Body of pancreas (tissue), 4 donors: ENCODE results near the gene COQ4. TPM values are rescaled to one million over a fixed set of nuclear protein-coding genes. Genes with fewer than 3 reads are reported as not detected.

Experiments
- ATAC-seq: fragments of 150-250 bp; one replicate; pipeline ENCODE4 v1.9.1; 2016
- DNase-seq, 4 donors: peaks; one replicate each; pipeline ENCODE4 v3.0.0-alpha.2; 2019
- H3K27ac ChIP-seq, 4 donors: fragments of 200-600 bp; sonication (generic); 1 replicate in 3 of 4; 2 replicates in 1 of 4; pipeline versions ENCODE4 v1.5.1 to v1.6.1; 2016 to 2019; ENCODE audit warnings: mild to moderate bottlenecking in 1 of 4, mixed read lengths in 1 of 4, moderate library complexity in 1 of 4
- H3K27me3 ChIP-seq, 2 donors: fragments of 200-600 bp; sonication (generic); one replicate each; pipeline ENCODE4 v1.6.0; 2016; ENCODE audit warnings: mild to moderate bottlenecking in 1 of 2
- H3K36me3 ChIP-seq, 2 donors: fragments of 200-600 bp; sonication (generic); replicated peaks in 1 of 2; 2 replicates each; pipeline ENCODE4 v1.5.1; 2016; ENCODE audit warnings: low read depth in 2 of 2; ENCODE audit not compliant: insufficient read depth in 1 of 2
- H3K4me1 ChIP-seq: fragments of 200-600 bp; sonication (generic); one replicate; pipeline ENCODE4 v1.6.0; 2016
- H3K4me3 ChIP-seq, 2 donors: fragments of 200-600 bp; sonication (generic); 1 replicate in 1 of 2; 2 replicates in 1 of 2; pipeline ENCODE4 v1.5.1; 2016 to 2019
- H3K9me3 ChIP-seq, 3 donors: fragments of 200-600 bp; sonication (generic); 1 replicate in 2 of 3; 2 replicates in 1 of 3; pipeline ENCODE4 v1.5.1; 2016
- CTCF ChIP-seq, 7 experiments: fragments of 450-650 bp in 4 of 7; fragments of 200-600 bp in 3 of 7; sonication (generic) in 3 of 7; IDR thresholded peaks; one replicate each; pipeline ENCODE4 v1.5.1; 2016 to 2019; ENCODE audit warnings: antibody characterized with exemption in 7 of 7
- POLR2A ChIP-seq, 3 donors: fragments of 450-650 bp; IDR thresholded peaks; one replicate each; pipeline ENCODE4 v1.6.1; 2016; ENCODE audit warnings: antibody characterized with exemption in 3 of 3, mild to moderate bottlenecking in 2 of 3
- WGBS, 2 donors: methylation state at CpG; one replicate each; pipeline ENCODE4 v1.1.5; 2017; 5-methylcytosine and 5-hydroxymethylcytosine counted together
- intact Hi-C: fragments of 100-400 bp; cut with DNase I; formaldehyde crosslinking; loops from one replicate; pipeline ENCODE4 v1.15.1; 2023
- total RNA-seq, 2 donors: library from RNA; depleted of rRNA; stranded (reverse); fragments of >200 nt; gene quantifications; one replicate each; pipeline ENCODE4 v1.1.0, GENCODE V29; 2016

The COQ4 gene
- total RNA-seq, 2 donors from 2014 or later: 37.4 to 89.7 TPM

GRCh38 chr9:128310461-128310860 lies 12.2 kb upstream of the COQ4 start:
- intact Hi-C loops: no loop called here
- Histone ChIP-seq H3K9me3 (no peaks in the 10 kb centered on the region), H3K27ac (no peak overlapping the region), H3K4me1 (no peaks in the 10 kb centered on the region), H3K4me3 (no peak overlapping the region), H3K27me3 (no peaks in the 10 kb centered on the region), H3K36me3 (peaks cover 0 to 14% of the 10 kb centered on the region in 2 donors)
- WGBS, 2 donors: 82 to 99% methylated on average over 3 to 10 of the region's 10 CpGs
- ATAC-seq (no peak), DNase-seq (no peak)
- TF ChIP-seq CTCF (IDR thresholded peaks at IDR 0.05) (no peak), POLR2A (IDR thresholded peaks at IDR 0.05) (no peak)

DNA sequence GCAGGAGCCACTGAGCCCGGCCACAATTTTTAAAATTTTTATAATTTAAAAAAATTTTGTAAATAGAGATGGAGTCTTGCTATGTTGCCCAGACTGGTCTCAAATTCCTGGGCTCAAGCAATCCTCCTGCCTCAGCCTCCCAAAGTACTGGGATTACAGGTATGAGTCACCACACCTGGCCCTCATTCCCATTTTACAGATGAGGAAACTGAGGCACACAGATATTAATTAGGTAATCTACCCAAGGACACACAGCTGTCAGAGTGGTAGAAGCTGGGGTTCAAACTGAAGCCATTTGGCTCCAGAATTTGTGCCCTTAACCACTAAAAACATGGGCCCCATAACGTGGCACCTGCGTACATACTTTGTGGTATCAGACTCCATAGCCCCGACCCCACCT lies 7.9 kb upstream of the COQ4 start:
- TF ChIP-seq CTCF (IDR thresholded peaks at IDR 0.05) (no peak), POLR2A (IDR thresholded peaks at IDR 0.05) (no peak)
- Histone ChIP-seq H3K9me3 (no peaks in the 10 kb centered on the region), H3K36me3 (peaks cover 0 to 28% of the 10 kb centered on the region in 2 donors), H3K27ac (no peak overlapping the region), H3K4me1 (no peaks in the 10 kb centered on the region), H3K4me3 (no peak overlapping the region), H3K27me3 (no peaks in the 10 kb centered on the region)
- WGBS, 2 donors: 82 to 98% methylated on average over 4 of the region's 4 CpGs
- ATAC-seq (no peak), DNase-seq (no peak)
- intact Hi-C loops: no loop called here

DNA sequence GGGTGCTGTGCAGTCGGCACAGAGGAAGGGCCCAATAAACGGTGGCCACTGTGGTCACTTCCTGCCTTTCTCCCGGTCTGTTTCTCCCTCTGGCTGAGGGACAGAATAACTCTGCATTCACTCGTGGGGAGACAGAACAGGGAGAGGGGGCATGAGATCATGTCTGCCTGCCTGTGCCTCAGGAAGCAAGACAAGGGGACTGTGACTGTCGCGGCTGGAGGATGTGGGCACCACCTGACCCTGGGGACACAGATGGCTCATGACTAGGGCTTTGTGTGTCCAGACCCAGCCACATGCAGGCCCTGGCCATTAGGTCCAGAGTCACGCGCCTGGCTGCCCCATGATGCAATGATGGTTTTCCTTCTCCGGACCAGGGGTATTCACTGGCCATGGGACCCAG lies 6.2 kb upstream of the COQ4 start:
- Histone ChIP-seq H3K4me3 (no peak overlapping the region), H3K27me3 (no peaks in the 10 kb centered on the region), H3K4me1 (peaks cover 4% of the 10 kb centered on the region), H3K36me3 (peaks cover 0 to 17% of the 10 kb centered on the region in 2 donors), H3K27ac (no peak overlapping the region), H3K9me3 (no peaks in the 10 kb centered on the region)
- intact Hi-C loops: no loop called here
- 82 to 83% methylated on average over 9 of the region's 9 CpGs for WGBS, 2 donors
- TF ChIP-seq POLR2A (IDR thresholded peaks at IDR 0.05) (no peak), CTCF (IDR thresholded peaks at IDR 0.05) (no peak)
- no peak for ATAC-seq
- DNase-seq: no peak

DNA sequence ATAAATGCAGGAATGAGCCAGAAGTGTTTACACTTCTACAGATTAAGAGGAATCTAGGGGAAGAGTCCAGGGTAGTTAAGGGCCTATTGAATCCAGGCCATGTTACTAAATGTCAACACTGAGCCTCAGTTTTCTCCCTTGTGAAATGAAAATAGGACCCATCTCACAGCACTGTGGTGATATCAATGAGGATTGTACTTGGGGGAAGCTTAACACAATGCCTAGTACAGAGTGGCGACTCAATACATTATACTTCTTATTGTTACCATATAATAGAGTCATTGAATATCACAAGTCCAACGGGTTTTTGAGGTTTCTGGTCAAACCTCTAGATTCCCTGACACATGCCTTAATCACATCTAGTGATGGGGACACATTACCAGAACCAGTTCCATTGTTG lies 5.0 kb upstream of the COQ4 start:
- DNase-seq (no peak), ATAC-seq (no peak)
- H3K27me3 ChIP-seq: no peaks in the 10 kb centered on the region
- TF ChIP-seq POLR2A (IDR thresholded peaks at IDR 0.05) (no peak), CTCF (IDR thresholded peaks at IDR 0.05) (no peak)
- H3K36me3 ChIP-seq: peaks cover 0 to 16% of the 10 kb centered on the region in 2 donors
- H3K27ac ChIP-seq: no peak overlapping the region
- 60 to 92% methylated on average over 2 of the region's 2 CpGs for WGBS, 2 donors
- intact Hi-C loops: no loop called here
- H3K4me1 ChIP-seq: peaks cover 8% of the 10 kb centered on the region
- H3K4me3 ChIP-seq: no peak overlapping the region
- no peaks in the 10 kb centered on the region for H3K9me3 ChIP-seq

- no peak overlapping the region for H3K27ac ChIP-seq
Observed at GRCh38 chr9:128321343-128321742, 1.3 kb upstream of the COQ4 start.

More at GRCh38 chr9:128321343-128321742, 1.3 kb upstream of the COQ4 start:
- Histone ChIP-seq H3K9me3 (no peaks in the 10 kb centered on the region), H3K4me1 (peaks cover 24% of the 10 kb centered on the region), H3K36me3 (peaks cover 0 to 17% of the 10 kb centered on the region in 2 donors), H3K27me3 (no peaks in the 10 kb centered on the region), H3K4me3 (peak overlapping the region; percentile 77 to 88)
- DNase-seq (no peak), ATAC-seq (no peak)
- 68 to 73% methylated on average over 6 to 7 of the region's 7 CpGs for WGBS, 2 donors
- TF ChIP-seq POLR2A (IDR thresholded peaks at IDR 0.05): no peak
- no peak for TF ChIP-seq CTCF (IDR thresholded peaks at IDR 0.05)
- intact Hi-C loops: no loop called here
